Uterus (tissue), 2 donors: ENCODE measurements around the gene GNB1.

ENCODE experiments used
- POLR2A ChIP-seq, 2 donors: fragments of 450-650 bp; IDR thresholded peaks; one replicate each; pipeline ENCODE4 v1.6.1; 2016; ENCODE audit warnings: antibody characterized with exemption in 2 of 2, mild to moderate bottlenecking in 1 of 2, moderate library complexity in 1 of 2
- TF ChIP-seq, protein P1 (sequence below), 4 experiments: fragments of 200-600 bp in 2 of 4; fragments of 450-650 bp in 2 of 4; sonication (generic) in 2 of 4; IDR thresholded peaks; one replicate each; pipeline ENCODE4 v1.5.1; 2016 to 2019; ENCODE audit warnings: antibody characterized with exemption in 4 of 4, mild to moderate bottlenecking in 2 of 4, moderate library complexity in 1 of 4

DNA sequence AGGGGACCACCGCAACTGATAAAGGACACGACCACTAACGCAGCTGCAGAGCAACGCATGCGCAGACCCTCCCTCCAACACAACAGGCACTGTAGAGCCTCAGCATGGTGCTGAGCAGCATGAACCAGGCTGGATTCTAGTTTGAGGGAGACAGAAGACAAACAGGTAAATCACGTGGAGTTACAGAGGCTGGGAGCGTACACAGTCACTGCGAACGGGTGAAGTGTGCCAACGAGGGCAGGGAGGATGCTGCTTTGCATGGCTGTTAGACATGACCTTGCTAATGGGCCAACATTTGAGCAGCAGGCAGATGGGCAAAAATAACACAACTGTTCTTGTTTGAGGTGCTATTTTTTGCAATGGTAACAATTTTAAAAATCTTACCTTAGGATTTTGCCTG is 57.4 kb downstream of the GNB1 start:
- TF ChIP-seq, protein P1, sequence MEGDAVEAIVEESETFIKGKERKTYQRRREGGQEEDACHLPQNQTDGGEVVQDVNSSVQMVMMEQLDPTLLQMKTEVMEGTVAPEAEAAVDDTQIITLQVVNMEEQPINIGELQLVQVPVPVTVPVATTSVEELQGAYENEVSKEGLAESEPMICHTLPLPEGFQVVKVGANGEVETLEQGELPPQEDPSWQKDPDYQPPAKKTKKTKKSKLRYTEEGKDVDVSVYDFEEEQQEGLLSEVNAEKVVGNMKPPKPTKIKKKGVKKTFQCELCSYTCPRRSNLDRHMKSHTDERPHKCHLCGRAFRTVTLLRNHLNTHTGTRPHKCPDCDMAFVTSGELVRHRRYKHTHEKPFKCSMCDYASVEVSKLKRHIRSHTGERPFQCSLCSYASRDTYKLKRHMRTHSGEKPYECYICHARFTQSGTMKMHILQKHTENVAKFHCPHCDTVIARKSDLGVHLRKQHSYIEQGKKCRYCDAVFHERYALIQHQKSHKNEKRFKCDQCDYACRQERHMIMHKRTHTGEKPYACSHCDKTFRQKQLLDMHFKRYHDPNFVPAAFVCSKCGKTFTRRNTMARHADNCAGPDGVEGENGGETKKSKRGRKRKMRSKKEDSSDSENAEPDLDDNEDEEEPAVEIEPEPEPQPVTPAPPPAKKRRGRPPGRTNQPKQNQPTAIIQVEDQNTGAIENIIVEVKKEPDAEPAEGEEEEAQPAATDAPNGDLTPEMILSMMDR (IDR thresholded peaks at IDR 0.05): no peak
- no peak for TF ChIP-seq POLR2A (IDR thresholded peaks at IDR 0.05)
